Measurements from ENCODE around the gene PAEP.
"Not testable (repeated sequence)": the region's sequence is repeated elsewhere in the genome, so short reads cannot be mapped to it uniquely, and the experiment has no call there.

The PAEP gene

DNA sequence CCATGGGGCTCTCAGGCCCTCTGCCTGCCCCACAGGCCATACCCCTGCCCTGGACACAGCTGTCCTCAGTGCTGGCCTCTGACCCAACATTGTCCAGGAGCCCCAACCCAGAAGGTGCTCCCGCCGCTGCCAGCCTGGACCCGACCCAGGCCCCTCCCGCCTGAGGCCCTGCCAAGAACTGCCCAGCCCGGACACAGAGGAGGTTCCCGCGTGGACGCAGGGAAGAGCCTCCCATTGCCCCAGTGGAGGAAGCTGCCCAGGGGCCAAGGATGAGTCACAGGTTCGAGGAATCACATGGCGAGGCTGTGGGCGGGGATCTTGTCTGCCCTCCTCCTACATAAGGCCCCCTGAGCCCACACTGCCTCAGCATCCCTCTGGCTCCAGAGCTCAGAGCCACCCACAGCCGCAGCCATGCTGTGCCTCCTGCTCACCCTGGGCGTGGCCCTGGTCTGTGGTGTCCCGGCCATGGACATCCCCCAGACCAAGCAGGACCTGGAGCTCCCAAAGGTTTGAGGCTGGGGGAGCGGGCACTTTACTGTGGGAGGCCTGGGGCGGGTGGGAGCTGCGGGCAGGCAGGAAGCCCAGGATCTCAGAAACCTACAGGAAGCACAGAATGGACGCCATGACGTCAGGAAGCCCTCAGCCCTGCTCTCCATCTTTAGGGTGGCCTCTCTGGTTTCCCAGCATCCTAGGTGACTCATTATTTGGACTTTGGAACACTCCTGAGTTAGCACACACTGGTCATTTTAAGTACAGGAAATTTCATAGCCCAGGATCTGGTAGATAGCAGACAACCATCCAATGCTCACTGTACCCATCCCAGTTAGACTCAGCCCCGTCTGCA, at the start of gene PAEP:
Gene PAEP (plus strand): TSS at position 366 of the 844 bp plus-strand sequence.
- DNase-seq, result no peak
- in situ Hi-C loops (cut with MboI; ENCODE audit: low pct_unique_long_range_greater_than_20kb, low sequenced_read_pairs), result no loop called here

- in situ Hi-C loops (cut with MboI; ENCODE audit: low pct_unique_long_range_greater_than_20kb, low sequenced_read_pairs), result no loop called here
These were observed 49.3 kb upstream of the PAEP start for GRCh38 chr9:135512241-135512603.

DNA sequence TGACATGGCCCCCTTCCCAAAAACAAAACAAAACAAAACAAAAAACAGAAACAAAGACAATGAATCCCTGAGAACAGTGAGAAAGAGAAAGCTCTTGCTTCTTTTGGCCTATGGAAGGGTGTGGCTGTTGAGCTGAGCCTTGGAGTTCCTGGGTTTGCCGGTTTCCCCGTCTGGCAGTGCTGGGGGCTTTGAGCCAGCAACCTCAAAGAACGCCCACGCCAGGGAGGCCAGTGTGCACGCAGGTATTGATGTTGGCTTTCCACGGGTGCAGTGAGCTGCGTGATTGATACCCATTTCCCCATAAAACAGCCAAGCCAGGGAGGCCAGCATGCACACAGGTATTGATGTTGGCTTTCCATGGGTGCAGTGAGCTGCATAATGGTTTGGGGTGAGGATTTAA, 48.7 kb upstream of the PAEP start:
- DNase-seq, result no peak

More at GRCh38 chr9:135512241-135512603, 49.3 kb upstream of the PAEP start:
- no peak for DNase-seq

DNA sequence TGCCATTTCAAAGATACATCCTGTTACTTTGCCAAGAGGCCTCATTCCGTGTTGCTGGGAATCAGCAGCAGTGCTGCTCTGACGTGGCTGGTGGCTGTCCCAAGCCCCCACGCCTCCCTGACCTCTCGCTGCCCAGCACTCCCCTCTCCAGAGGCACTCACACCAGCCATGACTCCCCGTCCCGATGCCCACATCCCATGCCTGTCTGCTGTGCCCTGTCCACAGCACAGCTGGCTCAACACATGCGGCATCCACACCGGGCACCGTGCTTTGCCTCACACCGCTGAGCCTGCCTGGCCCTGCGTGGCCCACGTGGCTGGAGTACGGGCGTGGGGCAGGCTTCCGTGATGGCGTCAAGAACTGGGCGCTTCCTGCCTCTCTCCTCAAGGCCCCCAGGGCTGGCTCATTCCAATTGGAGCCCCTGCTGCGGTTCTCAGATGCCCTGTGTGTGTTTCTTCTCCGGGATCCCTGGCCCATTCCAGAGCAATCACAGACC, 48.2 kb upstream of the PAEP start:
- in situ Hi-C loops (cut with MboI; ENCODE audit: low pct_unique_long_range_greater_than_20kb, low sequenced_read_pairs), result no loop called here
- DNase-seq, result no peak

More for the DNA sequence above, 48.7 kb upstream of the PAEP start:
- in situ Hi-C loops (cut with MboI; ENCODE audit: low pct_unique_long_range_greater_than_20kb, low sequenced_read_pairs), result no loop called here

- DNase-seq; in situ Hi-C loops (cut with MboI; ENCODE audit: low pct_unique_long_range_greater_than_20kb, low sequenced_read_pairs): not testable (repeated sequence)
These were observed 47.6 kb upstream of the PAEP start for GRCh38 chr9:135513906-135514305.

GRCh38 chr9:135514342-135515082, 47.0 kb upstream of the PAEP start:
- in situ Hi-C loops (cut with MboI; ENCODE audit: low pct_unique_long_range_greater_than_20kb, low sequenced_read_pairs), result no loop called here
- DNase-seq, result no peak

GRCh38 chr9:135515083-135515951, 46.2 kb upstream of the PAEP start:
- DNase-seq, result no peak
- in situ Hi-C loops (cut with MboI; ENCODE audit: low pct_unique_long_range_greater_than_20kb, low sequenced_read_pairs), result no loop called here

GRCh38 chr9:135516132-135516860, 45.3 kb upstream of the PAEP start:
- DNase-seq, result no peak
- in situ Hi-C loops (cut with MboI; ENCODE audit: low pct_unique_long_range_greater_than_20kb, low sequenced_read_pairs), result no loop called here

DNA sequence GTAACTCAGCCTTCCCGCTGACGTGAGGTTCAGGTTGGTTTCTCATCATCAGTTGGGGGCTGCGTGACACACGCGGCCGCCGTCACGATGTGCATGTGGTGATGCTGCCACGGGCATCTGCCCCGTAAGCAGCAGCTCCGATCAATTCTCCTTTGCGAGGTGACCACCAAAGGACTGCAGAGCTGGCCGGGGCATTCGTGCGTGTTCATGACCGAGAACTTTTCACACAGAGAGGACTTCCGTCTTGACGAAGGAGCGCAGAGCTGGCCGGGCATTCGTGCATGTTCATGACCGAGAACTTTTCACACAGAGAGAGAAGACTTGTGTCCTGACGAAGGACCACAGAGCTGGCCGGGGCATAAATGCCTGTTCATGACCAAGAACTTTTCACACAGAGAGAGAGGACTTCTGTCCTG, 44.1 kb upstream of the PAEP start:
- DNase-seq, result no peak
- in situ Hi-C loops (cut with MboI; ENCODE audit: low pct_unique_long_range_greater_than_20kb, low sequenced_read_pairs), result no loop called here

- DNase-seq, result no peak
- in situ Hi-C loops (cut with MboI; ENCODE audit: low pct_unique_long_range_greater_than_20kb, low sequenced_read_pairs), result no loop called here
These were observed 42.2 kb upstream of the PAEP start for GRCh38 chr9:135519179-135519971.

GRCh38 chr9:135520916-135521607, 40.5 kb upstream of the PAEP start, which contains the start of gene LCN1:
TSS of gene LCN1 (plus strand) at chr9:135521440. CDS start at chr9:135521498, 58 bp downstream.
- no peak for DNase-seq
- in situ Hi-C loops (cut with MboI; ENCODE audit: low pct_unique_long_range_greater_than_20kb, low sequenced_read_pairs), result no loop called here

DNA sequence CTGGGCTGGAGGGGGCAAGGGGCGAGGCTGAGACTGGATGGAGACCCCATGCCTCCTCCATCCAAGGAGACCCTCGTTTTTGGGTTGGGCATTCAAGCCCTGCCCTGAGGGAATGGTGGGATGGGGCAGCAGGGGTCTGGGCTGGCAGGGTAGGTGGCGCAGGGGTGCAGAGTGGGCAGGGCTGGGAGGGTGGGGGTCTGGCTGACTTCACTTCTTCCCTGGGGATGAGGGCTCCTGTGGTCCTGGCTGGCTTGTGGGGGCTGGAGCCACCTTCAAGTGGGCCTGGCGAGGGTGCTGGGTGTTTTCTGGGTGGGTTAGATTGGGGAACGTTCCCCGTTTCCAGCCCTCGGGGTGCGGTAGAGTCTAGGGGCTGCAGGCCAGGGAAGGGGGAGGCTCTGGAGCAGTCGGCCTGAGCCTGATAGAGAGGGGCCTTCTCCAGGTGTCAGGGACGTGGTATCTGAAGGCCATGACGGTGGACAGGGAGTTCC, 39.9 kb upstream of the PAEP start:
- in situ Hi-C loops (cut with MboI; ENCODE audit: low pct_unique_long_range_greater_than_20kb, low sequenced_read_pairs), result no loop called here

GRCh38 chr9:135522137-135522877, 39.2 kb upstream of the PAEP start:
- in situ Hi-C loops (cut with MboI; ENCODE audit: low pct_unique_long_range_greater_than_20kb, low sequenced_read_pairs), result no loop called here
- no peak for DNase-seq

More for the DNA sequence above, 39.9 kb upstream of the PAEP start:
- no peak for DNase-seq

GRCh38 chr9:135522931-135523330, 38.6 kb upstream of the PAEP start:
- in situ Hi-C loops (cut with MboI; ENCODE audit: low pct_unique_long_range_greater_than_20kb, low sequenced_read_pairs), result no loop called here
- DNase-seq, result no peak

DNA sequence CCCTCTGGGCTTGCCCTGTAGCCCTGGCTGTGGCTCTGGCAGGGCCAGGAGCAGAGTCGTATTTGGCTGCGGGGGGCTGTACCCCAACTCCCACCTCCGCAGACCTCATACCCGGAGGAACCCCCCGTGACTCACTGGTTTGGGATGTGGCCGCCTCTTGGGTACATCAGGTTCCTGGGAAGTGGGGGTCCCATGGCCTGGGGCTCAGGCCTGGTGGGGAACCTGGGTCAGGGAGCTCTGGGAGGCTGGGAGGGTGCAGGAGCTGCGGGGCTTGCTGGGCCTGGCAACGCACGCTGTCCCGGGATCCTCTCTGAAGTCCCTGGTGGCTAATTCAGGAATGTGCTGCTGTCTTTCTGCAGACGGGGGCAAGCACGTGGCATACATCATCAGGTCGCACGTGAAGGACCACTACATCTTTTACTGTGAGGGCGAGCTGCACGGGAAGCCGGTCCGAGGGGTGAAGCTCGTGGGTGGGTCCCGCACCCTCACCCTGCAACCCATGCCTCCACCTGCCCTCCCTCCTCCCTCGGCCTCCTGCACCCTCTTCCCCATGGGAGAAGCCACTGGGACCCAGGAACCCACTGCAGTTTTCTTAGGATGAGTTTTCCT, 37.9 kb upstream of the PAEP start:
- in situ Hi-C loops (cut with MboI; ENCODE audit: low pct_unique_long_range_greater_than_20kb, low sequenced_read_pairs), result no loop called here
- DNase-seq, result no peak
